GM21447 (cell line): ENCODE results near the gene KDSR.
A peak's percentile ranks its signal among the peaks of the same experiment; 100 is the strongest.

Source experiments
- ATAC-seq: cut with Tn5 transposase; IDR thresholded peaks from one replicate; pipeline ENCODE4 v1.9.1; 2021; ENCODE audit not compliant: unreplicated experiment

Gene KDSR

DNA sequence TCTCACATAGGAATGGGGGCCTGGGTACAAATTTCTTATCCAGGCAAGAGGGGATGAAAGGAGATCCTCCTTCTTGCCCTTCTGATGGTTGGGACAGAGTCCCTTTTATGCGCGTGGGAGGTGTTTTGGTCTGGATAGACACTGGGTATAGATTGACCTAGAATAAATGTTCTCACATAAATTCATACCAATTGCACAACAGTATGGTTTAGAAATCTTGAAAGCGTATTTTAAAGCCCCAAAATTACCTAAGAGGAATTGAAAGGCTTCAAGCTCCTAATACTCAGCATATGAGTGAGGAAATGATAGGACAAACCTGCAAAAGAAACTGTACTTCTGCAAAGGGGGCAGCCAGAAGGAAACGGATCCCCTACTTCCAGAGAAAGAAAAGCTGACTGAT is 44.8 kb downstream of the KDSR start:
- no peak for ATAC-seq

DNA sequence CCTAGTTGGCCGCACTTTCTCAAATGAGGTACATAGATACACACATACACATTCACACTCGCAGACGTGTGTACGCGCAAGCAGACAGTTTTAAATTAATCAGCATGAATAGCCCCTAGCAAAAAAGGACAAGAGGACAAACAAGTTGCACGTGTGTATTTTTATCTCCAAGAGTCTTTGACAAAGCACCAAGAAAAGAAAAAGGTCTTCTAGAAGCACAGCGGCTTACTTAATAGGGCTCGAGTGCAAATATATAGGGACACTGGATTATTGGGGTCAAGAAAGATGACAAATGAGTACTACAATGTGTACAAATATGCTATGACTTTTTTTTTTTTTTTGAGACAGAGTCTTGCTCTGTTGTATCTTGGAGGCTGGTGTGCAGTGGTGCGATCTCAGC is 45.7 kb downstream of the KDSR start:
- ATAC-seq, result no peak

DNA sequence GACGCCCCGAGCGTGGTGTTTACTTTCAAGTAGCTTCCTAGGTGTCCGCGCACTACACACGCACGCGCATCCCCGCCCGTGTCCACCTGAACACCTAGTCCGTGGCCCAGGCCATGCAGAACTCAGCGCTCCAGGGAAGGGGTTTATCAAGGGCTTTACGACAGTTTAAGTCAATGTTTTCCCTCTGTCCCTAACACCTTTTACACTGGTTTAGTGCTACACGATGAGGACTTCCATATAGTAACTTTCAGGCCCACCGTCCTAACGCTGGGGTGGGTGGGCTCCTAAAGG is 46.1 kb downstream of the KDSR start:
- ATAC-seq, result no peak

DNA sequence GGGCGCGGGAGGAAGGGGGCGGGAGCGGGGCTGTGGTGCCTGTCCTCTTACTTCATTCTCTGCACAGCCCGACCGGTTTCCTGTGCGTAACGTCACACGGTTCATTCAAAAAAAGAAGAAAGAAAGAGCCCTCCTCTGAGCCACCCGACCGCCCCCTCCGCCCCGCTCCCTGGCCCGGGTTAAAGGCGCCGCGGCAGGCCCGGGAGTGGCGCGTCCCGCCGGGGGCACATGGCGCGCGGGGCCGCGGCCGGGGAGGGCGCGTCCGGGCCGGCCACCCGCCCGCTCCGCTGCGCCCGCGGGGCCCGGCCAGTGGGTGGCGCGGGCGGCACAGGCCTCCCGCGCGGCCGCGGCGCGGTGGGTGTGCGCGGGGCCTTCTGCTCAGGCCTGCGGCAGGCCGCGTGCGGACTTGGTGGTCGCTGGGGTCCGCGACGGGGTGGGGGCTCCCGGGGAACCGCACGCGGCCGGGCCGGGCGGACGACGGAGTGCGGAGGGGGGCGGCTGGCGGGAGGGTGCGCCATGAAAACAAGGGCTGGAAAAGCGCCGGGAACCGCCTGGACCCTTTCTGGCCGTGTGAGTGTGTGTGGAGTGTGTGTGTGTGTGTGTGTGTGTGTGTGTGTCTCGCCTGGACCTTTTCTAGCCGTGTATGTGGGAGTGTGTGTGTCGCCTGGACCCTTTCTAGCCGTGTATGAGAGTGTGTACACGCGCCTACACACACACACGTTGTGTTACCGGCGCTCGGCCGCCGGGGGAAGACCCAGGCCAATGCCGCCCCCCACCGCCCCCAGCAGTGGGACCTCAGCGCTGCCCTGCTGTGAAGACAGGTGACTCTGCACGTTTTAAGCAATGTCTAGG is 46.7 kb downstream of the KDSR start:
- peak; percentile 52 for ATAC-seq

DNA sequence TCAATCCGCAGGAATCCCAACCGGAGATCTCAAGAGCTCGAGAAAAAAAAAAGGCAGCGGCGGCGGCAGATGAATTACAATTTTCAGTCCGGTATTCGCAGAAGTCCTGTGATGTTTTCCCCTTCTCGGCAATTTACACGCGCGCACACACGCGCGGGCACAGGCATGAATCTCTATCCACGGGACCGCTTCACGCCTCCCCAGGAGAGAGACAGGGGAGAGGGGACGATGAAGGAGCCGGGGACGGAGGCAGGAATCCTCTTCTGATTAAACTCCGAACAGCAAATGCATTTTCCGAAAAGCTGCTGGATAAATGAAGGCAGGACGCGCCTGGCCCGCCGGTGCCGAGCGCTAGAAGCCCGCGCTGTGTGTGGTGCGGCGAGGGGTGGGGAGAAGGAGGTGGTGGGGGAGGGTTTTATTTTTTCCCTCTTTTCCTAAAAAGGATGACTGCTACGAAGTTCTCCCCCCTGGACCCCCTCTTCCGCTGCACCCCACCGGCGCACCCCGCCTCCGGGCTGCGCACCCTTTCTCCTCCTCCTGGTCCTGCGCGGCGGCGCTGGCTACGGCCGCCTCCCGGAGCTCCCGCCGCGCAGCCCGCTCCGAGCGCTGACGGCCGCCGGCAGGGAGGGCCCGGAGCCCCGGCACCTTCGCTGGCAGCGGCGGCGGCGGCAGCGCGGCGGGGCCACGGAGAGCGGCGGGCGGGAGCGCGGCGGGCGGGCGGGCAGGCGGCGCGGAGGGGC is 47.5 kb downstream of the KDSR start, which contains the start of gene BCL2:
Gene BCL2 (minus strand): TSS at position 387 of the 740 bp plus-strand sequence.
- peak; percentile 3 for ATAC-seq

DNA sequence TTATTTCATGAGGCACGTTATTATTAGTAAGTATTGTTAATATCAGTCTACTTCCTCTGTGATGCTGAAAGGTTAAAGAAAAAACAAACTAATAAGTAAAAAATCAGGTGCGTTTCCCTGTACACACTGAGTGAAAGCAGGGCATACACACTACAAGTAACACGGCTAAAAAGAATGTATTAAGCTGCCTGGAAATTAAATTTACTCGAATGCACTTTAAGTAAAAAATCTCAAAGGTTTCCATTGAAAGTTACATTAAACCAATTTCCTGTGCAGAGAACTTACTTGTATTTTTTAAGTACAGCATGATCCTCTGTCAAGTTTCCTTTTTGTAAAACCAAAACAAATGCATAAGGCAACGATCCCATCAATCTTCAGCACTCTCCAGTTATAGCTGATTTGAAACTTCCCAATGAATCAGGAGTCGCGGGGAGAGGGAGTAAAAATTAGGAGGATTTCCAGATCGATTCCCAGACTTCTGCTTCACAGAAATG is 48.1 kb downstream of the KDSR start:
- ATAC-seq, result no peak

DNA sequence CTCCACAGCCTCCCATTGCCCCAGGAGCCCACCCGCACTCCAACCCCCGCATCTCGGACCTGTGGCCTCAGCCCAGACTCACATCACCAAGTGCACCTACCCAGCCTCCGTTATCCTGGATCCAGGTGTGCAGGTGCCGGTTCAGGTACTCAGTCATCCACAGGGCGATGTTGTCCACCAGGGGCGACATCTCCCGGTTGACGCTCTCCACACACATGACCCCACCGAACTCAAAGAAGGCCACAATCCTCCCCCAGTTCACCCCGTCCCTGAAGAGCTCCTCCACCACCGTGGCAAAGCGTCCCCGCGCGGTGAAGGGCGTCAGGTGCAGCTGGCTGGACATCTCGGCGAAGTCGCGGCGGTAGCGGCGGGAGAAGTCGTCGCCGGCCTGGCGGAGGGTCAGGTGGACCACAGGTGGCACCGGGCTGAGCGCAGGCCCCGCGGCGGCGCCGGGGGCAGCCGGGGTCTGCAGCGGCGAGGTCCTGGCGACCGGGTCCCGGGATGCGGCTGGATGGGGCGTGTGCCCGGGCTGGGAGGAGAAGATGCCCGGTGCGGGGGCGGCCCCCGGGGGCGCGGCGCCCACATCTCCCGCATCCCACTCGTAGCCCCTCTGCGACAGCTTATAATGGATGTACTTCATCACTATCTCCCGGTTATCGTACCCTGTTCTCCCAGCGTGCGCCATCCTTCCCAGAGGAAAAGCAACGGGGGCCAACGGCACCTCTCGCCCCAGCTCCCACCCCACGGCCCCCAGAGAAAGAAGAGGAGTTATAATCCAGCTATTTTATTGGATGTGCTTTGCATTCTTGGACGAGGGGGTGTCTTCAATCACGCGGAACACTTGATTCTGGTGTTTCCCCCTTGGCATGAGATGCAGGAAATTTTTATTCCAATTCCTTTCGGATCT is 48.8 kb downstream of the KDSR start:
- peak; percentile 33 for ATAC-seq

DNA sequence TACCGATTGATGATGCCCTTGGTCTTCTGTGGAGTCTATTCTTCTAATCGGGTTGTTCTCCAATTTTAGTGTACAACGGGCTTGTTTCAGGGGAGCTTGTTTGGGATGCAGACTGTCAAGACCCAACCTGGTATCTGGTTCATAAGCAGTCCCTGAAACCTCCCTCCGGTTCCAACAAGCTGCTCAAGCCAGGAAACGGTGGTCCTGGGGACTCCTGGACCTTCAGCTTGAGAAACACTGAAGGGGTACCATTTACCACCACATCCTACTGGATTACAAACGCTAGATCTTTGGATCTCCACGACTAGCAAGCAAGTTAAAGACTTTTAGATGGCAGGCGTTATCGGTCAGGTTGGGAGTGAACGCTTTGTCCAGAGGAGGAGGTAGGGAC is 49.5 kb downstream of the KDSR start:
- ATAC-seq, result no peak

DNA sequence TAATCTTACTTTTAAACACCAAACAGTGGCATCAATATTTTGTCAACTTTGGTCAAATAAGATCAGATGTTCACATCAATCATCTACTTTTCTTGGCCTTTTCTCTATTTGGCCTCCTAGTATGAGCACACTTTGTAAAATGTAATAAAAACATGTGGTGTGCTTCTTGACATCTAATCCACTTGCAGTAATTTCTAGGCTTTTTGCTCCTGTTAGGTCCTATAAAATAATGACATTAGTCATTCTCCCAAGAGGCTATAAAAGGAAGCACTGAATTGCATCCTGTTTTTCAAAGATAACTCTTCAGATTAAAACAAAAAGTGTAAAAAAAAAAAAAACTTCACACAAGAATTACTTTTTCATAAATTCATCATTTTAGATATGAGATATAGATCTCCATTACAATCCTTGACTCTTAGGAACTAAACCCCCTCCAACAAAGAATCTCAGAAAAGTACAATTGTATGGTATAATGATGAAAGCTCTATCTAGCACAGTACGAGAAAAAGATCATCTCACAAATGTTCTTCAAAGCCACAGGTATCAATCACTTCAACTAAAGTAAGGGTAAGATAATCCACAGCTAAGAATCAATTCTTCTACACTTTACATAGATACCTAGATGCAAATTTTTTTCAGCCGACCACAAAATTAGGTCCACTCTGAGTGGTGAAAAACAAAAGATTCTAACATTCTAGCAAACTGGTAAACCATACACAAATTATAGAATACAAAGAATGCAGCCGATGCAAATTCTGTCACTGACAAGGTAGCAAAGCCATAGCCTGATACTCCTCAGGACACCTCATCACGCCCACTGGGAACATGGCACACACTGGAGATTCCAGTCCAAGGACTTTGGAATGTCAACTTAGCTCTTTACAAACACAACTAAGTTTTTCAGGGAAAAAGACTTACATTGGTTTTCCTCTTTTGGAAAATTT is 50.1 kb downstream of the KDSR start:
- ATAC-seq, result no peak

DNA sequence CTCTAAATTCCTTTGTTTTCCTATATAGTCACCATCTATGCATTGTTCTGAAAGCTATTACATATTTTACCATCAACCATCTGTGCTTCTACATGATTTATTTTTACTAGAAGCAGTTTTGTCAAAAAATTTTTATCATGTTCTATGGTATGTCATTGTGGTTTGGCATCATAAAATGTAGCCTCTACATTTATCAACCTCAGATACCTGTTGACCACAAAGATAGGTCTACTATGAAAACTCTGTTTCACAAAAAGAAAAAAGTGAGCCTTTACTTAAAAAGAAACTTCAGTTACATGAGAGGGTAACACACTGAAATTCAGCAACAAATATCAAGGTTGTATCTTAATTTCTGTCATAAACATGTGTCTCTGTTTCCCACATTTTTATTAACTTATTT is 51.1 kb downstream of the KDSR start:
- ATAC-seq, result no peak

DNA sequence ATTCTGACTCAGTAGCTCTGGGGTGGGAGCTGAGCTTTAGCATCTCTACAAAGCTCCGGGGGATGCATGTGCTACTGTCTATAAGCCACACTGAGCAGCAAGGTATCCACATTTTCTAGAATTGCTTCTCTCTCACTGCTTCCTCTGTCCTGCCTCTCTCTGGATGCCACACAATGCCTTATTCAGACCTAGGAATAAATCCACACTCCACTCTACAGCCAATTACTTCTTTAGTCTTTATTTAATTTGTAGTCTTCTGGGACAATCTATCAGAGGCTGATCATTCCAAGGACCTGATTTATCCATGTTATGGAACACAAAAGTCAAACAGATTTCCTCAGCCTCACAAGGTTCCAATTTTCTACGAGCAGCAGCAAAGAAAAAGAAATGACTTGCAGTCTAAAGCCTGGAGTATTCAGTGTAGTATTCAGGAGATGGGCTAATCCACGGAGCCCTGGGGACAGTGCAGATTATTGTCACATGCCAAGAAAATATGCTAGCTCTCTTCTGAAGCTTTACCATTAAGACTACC is 51.8 kb downstream of the KDSR start:
- ATAC-seq, result no peak

DNA sequence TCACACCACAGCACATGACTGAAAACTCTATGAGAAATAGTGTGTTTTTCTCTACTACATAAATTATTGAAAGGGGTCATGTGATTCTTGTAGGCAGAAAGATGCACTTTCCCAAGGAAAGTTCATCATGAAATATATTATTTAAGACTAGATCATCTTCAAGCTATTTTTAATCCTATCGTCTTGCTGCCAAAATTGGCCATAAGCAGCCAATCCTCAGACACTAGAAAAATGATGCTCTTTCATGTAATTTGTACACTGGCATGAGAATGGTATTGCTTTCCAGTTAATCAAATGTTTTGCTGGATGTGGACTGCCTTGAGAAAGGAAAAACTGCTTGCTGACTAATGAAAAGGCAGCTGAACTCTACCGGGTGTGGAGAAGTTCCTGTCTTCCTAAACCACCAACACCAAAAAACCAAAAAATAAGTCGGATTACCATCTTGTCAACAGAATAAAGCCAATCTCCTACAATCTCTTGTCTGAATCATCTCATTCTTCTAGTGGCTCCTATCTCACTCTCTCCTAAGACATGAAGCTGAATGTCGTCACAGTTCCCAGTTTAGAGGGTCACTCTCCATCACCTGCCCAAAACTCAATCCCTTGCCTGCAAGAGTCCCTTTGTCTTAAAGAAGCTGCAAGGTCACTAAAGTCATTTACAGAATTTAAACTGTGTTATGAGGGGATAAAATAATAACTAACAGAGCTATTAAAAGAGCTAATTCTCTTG is 52.8 kb downstream of the KDSR start:
- ATAC-seq, result no peak

DNA sequence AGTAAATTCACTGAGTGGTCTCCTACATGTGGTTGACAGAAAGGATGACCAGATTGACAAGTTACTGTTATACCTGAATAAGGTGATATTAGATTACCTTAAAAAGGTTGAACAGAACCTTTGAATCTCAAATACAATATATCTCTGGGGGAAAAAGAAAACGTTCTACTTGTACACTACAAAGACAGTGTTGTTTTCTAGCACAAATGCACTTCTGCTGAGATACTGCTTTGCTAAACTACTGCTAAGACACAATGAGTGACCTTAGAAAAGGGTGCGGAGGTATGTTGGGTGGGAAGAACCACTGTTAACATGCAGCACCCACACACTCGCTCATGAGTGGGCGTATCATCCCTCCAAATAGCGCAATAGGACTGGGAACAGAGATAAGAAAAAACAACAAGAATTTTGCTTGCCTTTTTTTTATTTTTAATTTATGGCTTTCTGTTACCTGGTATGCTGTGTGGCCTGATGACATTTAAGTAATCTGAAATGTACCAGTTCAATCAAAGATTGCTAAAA is 53.5 kb downstream of the KDSR start:
- no peak for ATAC-seq

DNA sequence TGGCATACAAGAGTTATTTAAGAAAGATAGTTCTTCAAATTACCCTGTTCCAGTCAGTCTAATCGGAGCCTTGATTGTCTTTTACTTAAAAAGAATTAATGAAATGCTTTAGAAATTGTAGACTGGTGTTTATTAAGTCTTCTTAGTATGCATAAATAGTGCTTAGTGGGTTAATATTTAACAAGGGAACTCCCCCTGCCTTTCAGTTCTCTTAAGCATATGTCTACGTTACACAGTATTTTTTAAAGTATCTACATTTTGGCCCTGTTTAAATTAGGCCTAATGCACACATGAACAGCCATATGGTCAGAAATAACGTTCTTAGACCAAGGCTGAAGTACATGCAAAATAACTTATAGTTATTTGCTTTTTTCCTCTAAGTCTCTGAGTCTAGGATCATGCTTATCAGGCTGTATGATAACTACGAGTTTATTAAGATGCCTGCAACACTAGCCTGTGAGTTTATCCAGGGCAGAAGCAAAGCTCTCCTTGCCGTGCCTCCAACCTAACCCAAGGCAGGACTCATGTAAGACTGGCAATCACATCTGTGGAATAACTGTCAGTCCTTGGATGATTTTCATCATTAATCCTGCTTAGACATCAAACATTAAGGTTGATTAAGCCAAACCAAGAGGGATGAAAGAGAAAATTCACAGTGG is 54.1 kb downstream of the KDSR start:
- ATAC-seq, result peak; percentile 27

DNA sequence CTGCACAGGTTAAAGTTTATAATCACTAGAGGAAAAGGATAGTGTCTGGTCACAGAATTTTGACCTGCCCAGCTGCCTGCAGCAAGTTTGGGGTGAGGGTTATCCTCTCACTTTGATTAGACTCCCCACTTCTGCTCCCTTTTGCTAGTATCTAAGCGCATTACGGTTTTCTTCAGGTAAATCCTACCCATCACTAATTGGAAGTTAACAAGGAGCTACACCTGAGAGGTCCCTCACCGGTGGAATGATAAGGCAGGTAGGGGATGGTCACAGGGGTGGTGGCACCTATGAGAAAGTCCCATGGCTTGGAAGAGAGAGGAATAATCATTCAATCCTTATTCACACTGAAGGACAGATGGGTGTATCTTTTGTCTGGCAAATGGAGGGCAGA is 55.0 kb downstream of the KDSR start:
- ATAC-seq, result no peak

DNA sequence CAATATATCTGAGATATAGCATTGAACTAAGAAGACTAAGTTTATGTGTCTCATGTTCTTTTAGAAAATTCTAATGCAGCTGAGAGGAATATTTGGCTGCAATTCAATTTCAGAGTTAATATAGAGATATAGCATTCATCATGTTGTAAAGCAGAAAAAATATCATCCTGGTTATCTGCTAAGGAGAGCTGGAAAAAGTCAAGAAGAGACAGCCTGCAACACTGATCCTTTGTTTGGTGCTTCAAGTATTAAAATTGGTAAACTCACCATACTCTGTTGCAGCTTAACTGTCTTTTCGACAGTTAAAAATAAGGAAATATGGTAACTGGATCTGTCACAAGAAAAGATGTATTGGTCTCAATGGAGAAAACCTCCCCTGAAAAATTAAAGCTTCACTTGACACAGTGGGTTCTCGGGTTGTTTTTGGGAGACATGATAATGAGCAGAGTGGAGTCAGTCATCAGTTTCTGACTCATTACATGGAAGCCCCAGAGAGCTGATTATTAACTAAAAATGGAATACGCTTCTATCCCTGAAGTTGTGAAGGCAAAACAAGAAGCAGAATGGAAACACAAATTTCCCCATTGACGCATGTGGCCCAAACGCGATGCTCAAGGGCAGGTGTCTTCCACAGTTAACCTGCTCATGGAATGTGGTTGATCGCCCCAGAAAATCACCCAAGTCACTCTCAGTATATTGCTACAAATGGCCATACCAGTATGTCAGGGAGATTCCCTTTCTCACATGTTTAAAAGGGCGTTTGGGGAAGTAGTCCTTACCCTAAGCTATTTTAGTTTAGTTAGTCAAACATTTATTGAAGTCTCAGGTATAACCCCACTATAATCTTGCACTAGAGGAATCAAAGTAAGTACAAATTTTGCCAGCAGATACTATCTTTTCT is 55.6 kb downstream of the KDSR start:
- ATAC-seq, result peak; percentile 68

DNA sequence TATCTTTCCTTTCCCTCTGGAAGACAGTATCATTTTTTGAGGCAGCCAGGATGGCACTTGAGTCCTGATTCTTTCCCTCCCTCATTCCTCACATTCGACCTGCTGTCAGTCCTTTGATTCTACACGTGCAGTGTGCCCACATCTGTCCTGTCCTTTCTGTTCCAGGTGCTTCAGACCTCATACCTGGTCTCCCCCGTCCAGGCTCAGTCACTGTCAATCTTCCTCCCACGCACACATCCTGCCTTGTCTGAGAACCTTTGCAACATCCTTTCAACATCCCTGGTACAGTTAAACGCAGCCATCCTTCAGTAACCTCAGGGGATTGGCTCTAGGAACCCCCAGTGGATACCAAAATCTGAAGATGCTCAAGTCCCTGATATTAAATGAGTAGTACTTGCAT is 57.6 kb downstream of the KDSR start:
- ATAC-seq, result no peak
